Liver (tissue), 3 donors: Measurements from ENCODE around the gene NLK.

ENCODE experiments used
- CTCF ChIP-seq: fragments of 150-350 bp; IDR thresholded peaks from 2 replicates; pipeline ENCODE4 v1.5.1; 2017; ENCODE audit warnings: improper control_type of control experiment, low read depth, low read length; ENCODE audit not compliant: missing input control
- NR2F2 ChIP-seq: IDR thresholded peaks from 2 replicates; pipeline ENCODE4 v1.6.1; 2016; ENCODE audit warnings: antibody characterized with exemption
- RAD21 ChIP-seq, 2 donors: IDR thresholded peaks; 2 replicates each; pipeline ENCODE4 v1.6.1; 2016; ENCODE audit warnings: antibody characterized with exemption in 2 of 2, mild to moderate bottlenecking in 2 of 2
- TAF1 ChIP-seq: conservative IDR thresholded peaks from 2 replicates; pipeline ENCODE4 v1.6.1; 2016; ENCODE audit warnings: antibody characterized with exemption, mild to moderate bottlenecking
- donor health status: healthy.
- donor health status: healthy.

GRCh38 chr17:28119560-28119959 is 77.1 kb downstream of the NLK start:
- TF ChIP-seq CTCF (no peak), TAF1 (no peak), NR2F2 (no peak), RAD21 (IDR thresholded peaks at IDR 0.05) (no peak)
